Mesodermal cell (in vitro differentiated cells): ENCODE measurements around the gene IMMP2L.
"Not testable (repeated sequence)": the region's sequence is repeated elsewhere in the genome, so short reads cannot be mapped to it uniquely, and the experiment has no call there.

Source experiments
- H3K27ac ChIP-seq: 2 replicates; pipeline ENCODE4 v1.7.0; 2013; ENCODE audit warnings: mild to moderate bottlenecking, low read depth, low read length, moderate library complexity; ENCODE audit not compliant: severe bottlenecking
- H3K36me3 ChIP-seq: 2 replicates; pipeline ENCODE4 v1.7.1; 2013; ENCODE audit warnings: mild to moderate bottlenecking, low read length, moderate library complexity; ENCODE audit not compliant: control insufficient read depth, insufficient read depth
- H3K4me1 ChIP-seq: one replicate; pipeline ENCODE4 v1.7.1; 2013; ENCODE audit warnings: mild to moderate bottlenecking, low read length; ENCODE audit not compliant: insufficient read depth, control insufficient read depth, poor library complexity, severe bottlenecking
- H3K4me3 ChIP-seq: 2 replicates; pipeline ENCODE4 v1.7.0; 2013; ENCODE audit warnings: low read length, control low read depth, mild to moderate bottlenecking; ENCODE audit not compliant: insufficient read depth, poor library complexity, severe bottlenecking; ENCODE audit errors: extremely low read depth
- H3K9me3 ChIP-seq: 2 replicates; pipeline ENCODE4 v1.7.1; 2013; ENCODE audit warnings: mild to moderate bottlenecking, low read length, moderate library complexity; ENCODE audit not compliant: control insufficient read depth
- WGBS, 2 experiments: methylation state at CpG; one replicate each; pipeline ENCODE4 v1.1.5; 2013; ENCODE audit warnings: missing lambda C conversion rate in 2 of 2; ENCODE audit not compliant: insufficient coverage in 2 of 2; 5-methylcytosine and 5-hydroxymethylcytosine counted together

The IMMP2L gene

DNA sequence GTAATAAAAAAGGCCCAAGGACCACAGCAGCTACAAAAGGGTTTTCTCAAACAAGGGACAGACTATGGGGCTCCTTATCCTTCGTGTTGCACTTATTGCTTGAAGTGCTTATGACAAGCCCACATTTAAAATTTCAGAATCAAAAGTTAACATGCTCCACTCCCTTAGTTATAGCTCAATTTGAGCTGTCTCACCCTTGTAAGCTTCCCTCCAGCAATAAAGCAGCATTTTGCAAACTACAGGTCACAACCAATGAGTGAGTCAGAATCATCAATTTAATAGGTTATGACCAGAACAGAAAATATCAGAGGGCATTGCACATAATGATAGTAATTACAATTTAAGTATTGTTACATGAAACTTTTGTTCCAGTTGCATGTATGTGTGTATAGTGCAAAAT lies 53.0 kb downstream of the IMMP2L start:
- no peaks in the 10 kb centered on the region for H3K4me1 ChIP-seq
- H3K4me3 ChIP-seq = no peak overlapping the region
- H3K36me3 ChIP-seq = no peaks in the 10 kb centered on the region
- H3K27ac ChIP-seq = no peak overlapping the region
- WGBS, 2 experiments = 60 to 91% methylated on average over 1 of the region's 1 CpG
- H3K9me3 ChIP-seq = no peaks in the 10 kb centered on the region

DNA sequence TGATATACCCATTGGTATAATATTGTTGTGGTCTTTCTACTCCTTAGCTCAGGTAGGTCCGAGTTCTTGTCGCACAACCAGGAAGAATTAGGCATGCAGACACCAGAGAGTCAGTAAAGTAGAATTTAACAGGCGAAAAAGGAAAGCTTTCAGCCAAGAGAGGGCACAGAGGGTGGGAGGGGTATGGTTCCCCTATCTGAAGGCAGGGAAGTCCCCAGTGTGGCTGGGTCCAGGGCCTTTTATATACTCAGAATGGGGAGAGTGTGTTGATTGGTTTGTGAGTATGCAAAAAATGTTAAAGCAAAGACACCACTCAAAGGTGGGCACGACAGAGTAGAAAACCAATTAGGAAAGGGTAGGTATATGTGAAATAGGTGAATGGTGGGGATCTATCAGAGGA lies 53.9 kb downstream of the IMMP2L start:
- no peaks in the 10 kb centered on the region for H3K4me1 ChIP-seq
- no peaks in the 10 kb centered on the region for H3K9me3 ChIP-seq
- no peak overlapping the region for H3K4me3 ChIP-seq
- no peak overlapping the region for H3K27ac ChIP-seq
- 91 to 93% methylated on average over 4 of the region's 4 CpGs for WGBS, 2 experiments
- no peaks in the 10 kb centered on the region for H3K36me3 ChIP-seq

DNA sequence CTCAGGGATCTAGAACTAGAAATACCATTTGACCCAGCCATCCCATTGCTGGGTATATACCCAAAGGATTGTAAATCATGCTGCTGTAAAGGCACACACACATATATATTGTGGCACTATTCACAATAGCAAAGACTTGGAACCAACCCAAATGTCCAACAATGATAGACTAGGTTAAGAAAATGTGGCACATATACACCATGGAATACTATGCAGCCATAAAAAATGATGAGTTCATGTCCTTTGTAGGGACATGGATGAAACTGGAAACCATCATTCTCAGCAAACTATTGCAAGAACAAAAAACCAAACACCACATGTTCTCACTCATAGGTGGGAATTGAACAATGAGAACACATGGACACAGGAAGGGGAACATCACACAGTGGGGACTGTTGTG lies 56.9 kb downstream of the IMMP2L start:
- H3K4me3 ChIP-seq, H3K36me3 ChIP-seq: not testable (repeated sequence)

DNA sequence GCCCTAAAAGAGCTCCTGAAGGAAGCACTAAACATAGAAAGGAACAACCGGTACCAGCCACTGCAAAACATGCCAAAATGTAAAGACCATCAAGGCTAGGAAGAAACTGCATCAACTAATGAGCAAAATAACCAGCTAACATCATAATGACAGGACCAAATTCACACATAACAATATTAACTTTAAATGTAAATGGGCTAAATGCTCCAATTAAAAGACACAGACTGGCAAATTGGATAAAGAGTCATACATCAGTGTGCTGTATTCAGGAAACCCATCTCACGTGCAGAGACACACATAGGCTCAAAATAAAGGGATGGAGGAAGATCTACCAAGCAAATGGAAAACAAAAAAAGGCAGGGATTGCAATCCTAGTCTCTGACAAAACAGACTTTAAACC lies 60.5 kb downstream of the IMMP2L start:
- no CpG with 5 or more reads among the region's 2 CpGs for WGBS, 2 experiments

More for the DNA sequence above, 56.9 kb downstream of the IMMP2L start:
- not testable (repeated sequence) for H3K27ac ChIP-seq, H3K9me3 ChIP-seq, H3K4me1 ChIP-seq

DNA sequence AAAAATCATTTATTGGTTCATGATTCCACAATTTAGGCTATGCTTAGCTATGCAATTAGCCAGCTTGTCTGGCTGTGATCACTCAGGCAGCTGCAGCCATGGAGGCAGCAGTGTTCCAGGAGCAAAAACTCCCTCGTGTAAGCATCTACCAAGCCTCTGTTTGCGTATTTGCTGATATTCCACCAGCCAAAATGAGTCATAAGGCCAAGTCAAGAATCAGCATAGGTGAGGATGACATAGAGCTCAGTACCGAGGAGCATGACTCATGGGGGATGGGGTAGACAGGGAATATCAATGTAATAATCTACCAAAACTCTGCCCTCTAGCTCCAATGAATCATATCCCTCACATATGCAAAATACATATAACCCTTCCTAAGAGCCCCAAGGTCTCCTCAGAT lies 63.3 kb downstream of the IMMP2L start:
- Histone ChIP-seq H3K4me1 (peaks cover 4% of the 10 kb centered on the region), H3K4me3 (no peak overlapping the region), H3K27ac (no peak overlapping the region), H3K9me3 (peaks cover 4% of the 10 kb centered on the region), H3K36me3 (no peaks in the 10 kb centered on the region)
- WGBS, 2 experiments = 60% methylated on average over 1 of the region's 3 CpGs; no CpG with 5 or more reads in 1 of the 2 experiments

More for the DNA sequence above, 60.5 kb downstream of the IMMP2L start:
- H3K4me1 ChIP-seq, H3K9me3 ChIP-seq, H3K27ac ChIP-seq, H3K36me3 ChIP-seq, H3K4me3 ChIP-seq: not testable (repeated sequence)

DNA sequence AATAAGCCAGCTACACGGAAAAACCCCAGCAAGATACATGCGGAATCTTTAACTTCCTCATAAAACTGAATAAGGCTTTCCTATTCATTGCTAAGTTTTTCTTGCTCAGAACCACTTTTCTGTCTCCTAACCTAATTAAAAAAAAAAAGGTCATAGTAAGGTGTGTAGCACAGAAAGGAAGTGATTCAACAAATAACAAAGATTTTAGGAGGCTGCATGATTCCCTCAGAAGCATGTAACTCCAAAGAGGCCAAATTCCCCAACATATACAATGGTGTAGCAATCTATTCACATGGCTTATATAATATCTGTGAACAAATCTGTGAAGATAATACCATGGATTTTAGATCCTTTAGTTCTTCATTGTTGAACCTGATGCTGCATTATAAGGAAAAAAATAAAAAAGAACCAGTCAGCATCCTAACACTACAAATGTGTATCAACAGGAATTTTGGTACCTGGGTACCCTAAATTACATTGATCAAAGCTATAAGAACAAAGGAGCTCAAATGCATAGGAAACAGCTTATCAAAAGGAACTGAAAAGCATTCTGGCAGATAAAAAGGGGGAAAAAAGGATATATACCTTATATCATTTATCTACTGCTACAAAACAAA lies 63.8 kb downstream of the IMMP2L start:
- H3K9me3 ChIP-seq = peaks cover 4% of the 10 kb centered on the region
- H3K4me3 ChIP-seq = no peak overlapping the region
- no peaks in the 10 kb centered on the region for H3K36me3 ChIP-seq
- peaks cover 4% of the 10 kb centered on the region for H3K4me1 ChIP-seq
- H3K27ac ChIP-seq = no peak overlapping the region
- 100% methylated on average over 2 of the region's 2 CpGs; no CpG with 5 or more reads in 1 of the 2 experiments for WGBS, 2 experiments

DNA sequence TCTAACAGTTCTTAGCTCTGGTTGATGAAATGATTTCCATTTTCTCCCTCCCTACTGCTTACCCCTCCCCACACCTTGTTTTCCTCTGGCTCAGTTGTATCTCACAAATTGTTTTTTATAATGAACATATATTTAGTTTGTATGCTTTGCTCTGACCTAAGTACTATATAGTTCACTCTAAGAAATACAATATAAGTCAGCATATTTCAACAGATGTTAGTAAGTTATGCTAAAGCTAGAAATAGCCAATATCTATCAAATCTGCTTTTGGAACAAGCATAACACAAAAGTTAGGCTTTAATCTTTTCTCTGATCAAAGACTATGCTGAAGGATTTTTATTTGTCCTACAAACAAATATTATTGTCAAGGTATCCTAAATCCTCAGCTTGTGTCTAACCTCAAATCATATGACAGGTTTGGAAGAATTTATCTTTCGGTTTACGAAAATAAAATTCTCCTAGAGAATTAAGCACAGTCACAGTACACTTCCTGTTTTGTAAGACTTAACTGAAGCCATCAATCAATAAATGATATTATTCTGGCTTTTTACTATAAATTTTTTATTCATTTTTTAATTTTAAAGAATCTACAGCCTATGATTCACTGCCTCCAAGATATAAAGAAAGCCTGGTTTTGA lies 67.0 kb downstream of the IMMP2L start:
- H3K4me3 ChIP-seq = no peak overlapping the region
- WGBS, 2 experiments = no CpG with 5 or more reads among the region's 2 CpGs
- H3K9me3 ChIP-seq = peaks cover 4% of the 10 kb centered on the region
- H3K27ac ChIP-seq = no peak overlapping the region
- H3K36me3 ChIP-seq = no peaks in the 10 kb centered on the region
- peaks cover 4% of the 10 kb centered on the region for H3K4me1 ChIP-seq

GRCh38 chr7:111492234-111492633 lies 70.1 kb downstream of the IMMP2L start:
- 88 to 100% methylated on average over 1 of the region's 2 CpGs for WGBS, 2 experiments
- Histone ChIP-seq H3K27ac (no peak overlapping the region), H3K9me3 (no peaks in the 10 kb centered on the region), H3K36me3 (no peaks in the 10 kb centered on the region), H3K4me3 (no peak overlapping the region), H3K4me1 (no peaks in the 10 kb centered on the region)

GRCh38 chr7:111486472-111487142 lies 75.7 kb downstream of the IMMP2L start:
- no peaks in the 10 kb centered on the region for H3K4me1 ChIP-seq
- H3K4me3 ChIP-seq = no peak overlapping the region
- no peak overlapping the region for H3K27ac ChIP-seq
- H3K36me3 ChIP-seq = no peaks in the 10 kb centered on the region
- no peaks in the 10 kb centered on the region for H3K9me3 ChIP-seq

- Histone ChIP-seq H3K9me3 (no peaks in the 10 kb centered on the region), H3K27ac (no peak overlapping the region), H3K4me3 (no peak overlapping the region), H3K4me1 (no peaks in the 10 kb centered on the region), H3K36me3 (no peaks in the 10 kb centered on the region)
- 92% methylated on average over 2 of the region's 4 CpGs; no CpG with 5 or more reads in 1 of the 2 experiments for WGBS, 2 experiments
Observed at GRCh38 chr7:111485701-111486380, 76.5 kb downstream of the IMMP2L start.
